ENCODE results near the gene TPH1. TPM values are rescaled to one million over a fixed set of nuclear protein-coding genes. Genes with fewer than 3 reads are reported as not detected.

TPH1 gene
- total and polyA plus RNA-seq, 10 of the 15 experiments (the other 5 are each of a cell fraction or from before 2014, with no cell fraction given), result 0.05 to 0.82 (median 0.29) TPM

- BruUV-seq (replicated peaks), result no TSS peak
- no peak for ATAC-seq
- ChIA-PET RAD21 (ENCODE audit: unreplicated experiment) (no interaction called here), POLR2A (no interaction called here), CTCF (interaction anchor here (1.1 to 1.5 kb wide), 4 partner anchors 9 to 98 kb away, joined by 3 to 6 read pairs (median 3); no protein-coding TSS in a partner anchor), SMC1A (ENCODE audit: uncharacterized antibody, unreplicated experiment) (interaction anchor here (0.6 kb wide), 1 partner anchor 87 kb away, joined by 3 read pairs; no protein-coding TSS in a partner anchor)
- H3K4me1 ChIP-seq (ENCODE audit: control insufficient read depth, insufficient read depth, low read length), result peaks cover 16% of the 10 kb centered on the region
- TF ChIP-seq RCOR1 (conservative IDR thresholded peaks at IDR 0.05; ENCODE audit: low read depth, low read length) (no peak), MYC (IDR thresholded peaks at IDR 0.05; ENCODE audit: insufficient read depth, insufficient read length, insufficient replicate concordance, low read length, severe bottlenecking) (no peak), BACH1 (IDR thresholded peaks at IDR 0.05; ENCODE audit: borderline replicate concordance) (no peak), PBX3 (IDR thresholded peaks at IDR 0.05; ENCODE audit: insufficient replicate concordance, low read depth, low read length) (no peak), LARP7 (IDR thresholded peaks at IDR 0.05) (no peak), ZNF687 (IDR thresholded peaks at IDR 0.05) (no peak), KDM1A (IDR thresholded peaks at IDR 0.05; ENCODE audit: borderline replicate concordance) (no peak), PAX8 (IDR thresholded peaks at IDR 0.05) (no peak), HCFC1 (IDR thresholded peaks at IDR 0.05; ENCODE audit: low read length) (no peak), ZNF24 (IDR thresholded peaks at IDR 0.05) (no peak), RAD51 (IDR thresholded peaks at IDR 0.05) (no peak), HDAC2 (IDR thresholded peaks at IDR 0.05) (no peak), ZNF274 (IDR thresholded peaks at IDR 0.05; ENCODE audit: insufficient read depth, insufficient read length) (no peak)
- TF ChIP-seq, protein P1, sequence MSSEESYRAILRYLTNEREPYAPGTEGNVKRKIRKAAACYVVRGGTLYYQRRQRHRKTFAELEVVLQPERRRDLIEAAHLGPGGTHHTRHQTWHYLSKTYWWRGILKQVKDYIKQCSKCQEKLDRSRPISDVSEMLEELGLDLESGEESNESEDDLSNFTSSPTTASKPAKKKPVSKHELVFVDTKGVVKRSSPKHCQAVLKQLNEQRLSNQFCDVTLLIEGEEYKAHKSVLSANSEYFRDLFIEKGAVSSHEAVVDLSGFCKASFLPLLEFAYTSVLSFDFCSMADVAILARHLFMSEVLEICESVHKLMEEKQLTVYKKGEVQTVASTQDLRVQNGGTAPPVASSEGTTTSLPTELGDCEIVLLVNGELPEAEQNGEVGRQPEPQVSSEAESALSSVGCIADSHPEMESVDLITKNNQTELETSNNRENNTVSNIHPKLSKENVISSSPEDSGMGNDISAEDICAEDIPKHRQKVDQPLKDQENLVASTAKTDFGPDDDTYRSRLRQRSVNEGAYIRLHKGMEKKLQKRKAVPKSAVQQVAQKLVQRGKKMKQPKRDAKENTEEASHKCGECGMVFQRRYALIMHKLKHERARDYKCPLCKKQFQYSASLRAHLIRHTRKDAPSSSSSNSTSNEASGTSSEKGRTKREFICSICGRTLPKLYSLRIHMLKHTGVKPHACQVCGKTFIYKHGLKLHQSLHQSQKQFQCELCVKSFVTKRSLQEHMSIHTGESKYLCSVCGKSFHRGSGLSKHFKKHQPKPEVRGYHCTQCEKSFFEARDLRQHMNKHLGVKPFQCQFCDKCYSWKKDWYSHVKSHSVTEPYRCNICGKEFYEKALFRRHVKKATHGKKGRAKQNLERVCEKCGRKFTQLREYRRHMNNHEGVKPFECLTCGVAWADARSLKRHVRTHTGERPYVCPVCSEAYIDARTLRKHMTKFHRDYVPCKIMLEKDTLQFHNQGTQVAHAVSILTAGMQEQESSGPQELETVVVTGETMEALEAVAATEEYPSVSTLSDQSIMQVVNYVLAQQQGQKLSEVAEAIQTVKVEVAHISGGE (CRISPR knock-in tag; IDR thresholded peaks at IDR 0.05), result no peak
- TF ChIP-seq, protein P2, sequence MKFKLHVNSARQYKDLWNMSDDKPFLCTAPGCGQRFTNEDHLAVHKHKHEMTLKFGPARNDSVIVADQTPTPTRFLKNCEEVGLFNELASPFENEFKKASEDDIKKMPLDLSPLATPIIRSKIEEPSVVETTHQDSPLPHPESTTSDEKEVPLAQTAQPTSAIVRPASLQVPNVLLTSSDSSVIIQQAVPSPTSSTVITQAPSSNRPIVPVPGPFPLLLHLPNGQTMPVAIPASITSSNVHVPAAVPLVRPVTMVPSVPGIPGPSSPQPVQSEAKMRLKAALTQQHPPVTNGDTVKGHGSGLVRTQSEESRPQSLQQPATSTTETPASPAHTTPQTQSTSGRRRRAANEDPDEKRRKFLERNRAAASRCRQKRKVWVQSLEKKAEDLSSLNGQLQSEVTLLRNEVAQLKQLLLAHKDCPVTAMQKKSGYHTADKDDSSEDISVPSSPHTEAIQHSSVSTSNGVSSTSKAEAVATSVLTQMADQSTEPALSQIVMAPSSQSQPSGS (IDR thresholded peaks at IDR 0.05; ENCODE audit: low read length), result no peak
- no peak overlapping the region for H3K9ac ChIP-seq (ENCODE audit: control insufficient read depth, insufficient read depth, low read length)
- H3K9me3 ChIP-seq (replicated peaks; ENCODE audit: control insufficient read depth, insufficient read depth, low read length), result no peaks in the 10 kb centered on the region
- in situ Hi-C loops (cut with MboI), result no loop called here
- H3K27me3 ChIP-seq (replicated peaks in 1 of 2; ENCODE audit: control insufficient read depth in 2 of 2, insufficient read depth in 2 of 2, low read length in 1 of 2), result no peaks in the 10 kb centered on the region
- H3K4me2 ChIP-seq (ENCODE audit: control insufficient read depth, insufficient read depth), result no peak overlapping the region
- H3K27ac ChIP-seq (ENCODE audit: control insufficient read depth, insufficient read depth), result no peak overlapping the region
- H4K20me1 ChIP-seq (ENCODE audit: control insufficient read depth, insufficient read depth), result no peaks in the 10 kb centered on the region
- H3K36me3 ChIP-seq (ENCODE audit: control insufficient read depth in 2 of 2, insufficient read depth in 2 of 2, low read length in 1 of 2), result no peaks in the 10 kb centered on the region
- no peak for DNase-seq (ENCODE audit: low read depth, low spot score)
- peaks cover 8% of the 10 kb centered on the region for H3K79me2 ChIP-seq (ENCODE audit: control insufficient read depth, insufficient read depth, low read length)
- WGBS (ENCODE audit: insufficient coverage, insufficient replicate concordance, low lambda C conversion rate, missing lambda C conversion rate), result 72% methylated on average over 2 of the region's 2 CpGs
- no peak overlapping the region for H2AFZ ChIP-seq (ENCODE audit: control insufficient read depth, low read depth, low read length)
- intact Hi-C loops (cut with micrococcal nuclease; ENCODE audit: unreplicated experiment), result no loop called here
- no peak overlapping the region for H3K4me3 ChIP-seq
- no peak for FAIRE-seq
Measured at GRCh38 chr11:18016789-18017188, 29.3 kb downstream of the TPH1 start.
